ENCODE results near the gene EML6.

The EML6 gene

GRCh38 chr2:54967759-54968365 is 244.4 kb downstream of the EML6 start:
- TF ChIP-seq TAF1 (IDR thresholded peaks at IDR 0.05; ENCODE audit: borderline replicate concordance, insufficient read depth, low read length) (no peak), FOXP2 (optimal IDR thresholded peaks at IDR 0.05; ENCODE audit: borderline replicate concordance, extremely low read depth, extremely low read length, insufficient read depth) (no peak)

- no peak for TF ChIP-seq SIN3A (IDR thresholded peaks at IDR 0.05; ENCODE audit: borderline replicate concordance, insufficient read depth, low read length)
- TF ChIP-seq POLR2AphosphoS5 (IDR thresholded peaks at IDR 0.05; ENCODE audit: low read depth, low read length) = no peak
- no peak for TF ChIP-seq REST (IDR thresholded peaks at IDR 0.05; ENCODE audit: insufficient read depth in 1 of 2, low read depth in 2 of 2, low read length in 2 of 2)
- no peak for TF ChIP-seq TAF1 (IDR thresholded peaks at IDR 0.05; ENCODE audit: borderline replicate concordance, insufficient read depth, low read length)
- TF ChIP-seq FOXP2 (optimal IDR thresholded peaks at IDR 0.05; ENCODE audit: borderline replicate concordance, extremely low read depth, extremely low read length, insufficient read depth) = no peak
These were observed 245.2 kb downstream of the EML6 start for GRCh38 chr2:54968561-54969218.

GRCh38 chr2:54969295-54969939 is 246.0 kb downstream of the EML6 start:
- TF ChIP-seq REST (IDR thresholded peaks at IDR 0.05; ENCODE audit: insufficient read depth in 1 of 2, low read depth in 2 of 2, low read length in 2 of 2) (no peak), FOXP2 (optimal IDR thresholded peaks at IDR 0.05; ENCODE audit: borderline replicate concordance, extremely low read depth, extremely low read length, insufficient read depth) (no peak), TAF1 (IDR thresholded peaks at IDR 0.05; ENCODE audit: borderline replicate concordance, insufficient read depth, low read length) (no peak), SIN3A (IDR thresholded peaks at IDR 0.05; ENCODE audit: borderline replicate concordance, insufficient read depth, low read length) (no peak), POLR2AphosphoS5 (IDR thresholded peaks at IDR 0.05; ENCODE audit: low read depth, low read length) (no peak)

- TF ChIP-seq SIN3A (IDR thresholded peaks at IDR 0.05; ENCODE audit: borderline replicate concordance, insufficient read depth, low read length) (no peak), POLR2AphosphoS5 (IDR thresholded peaks at IDR 0.05; ENCODE audit: low read depth, low read length) (no peak), REST (IDR thresholded peaks at IDR 0.05; ENCODE audit: insufficient read depth in 1 of 2, low read depth in 2 of 2, low read length in 2 of 2) (no peak), TAF1 (IDR thresholded peaks at IDR 0.05; ENCODE audit: borderline replicate concordance, insufficient read depth, low read length) (no peak), FOXP2 (optimal IDR thresholded peaks at IDR 0.05; ENCODE audit: borderline replicate concordance, extremely low read depth, extremely low read length, insufficient read depth) (no peak)
These were observed 246.5 kb downstream of the EML6 start for GRCh38 chr2:54969940-54970338.

GRCh38 chr2:54975175-54975574 is 251.7 kb downstream of the EML6 start:
- TF ChIP-seq POLR2AphosphoS5 (IDR thresholded peaks at IDR 0.05; ENCODE audit: low read depth, low read length) (no peak), SIN3A (IDR thresholded peaks at IDR 0.05; ENCODE audit: borderline replicate concordance, insufficient read depth, low read length) (no peak), FOXP2 (optimal IDR thresholded peaks at IDR 0.05; ENCODE audit: borderline replicate concordance, extremely low read depth, extremely low read length, insufficient read depth) (no peak), REST (IDR thresholded peaks at IDR 0.05; ENCODE audit: insufficient read depth in 1 of 2, low read depth in 2 of 2, low read length in 2 of 2) (no peak), TAF1 (IDR thresholded peaks at IDR 0.05; ENCODE audit: borderline replicate concordance, insufficient read depth, low read length) (no peak)
